Measurements from ENCODE around the gene SLC25A25.

SLC25A25 gene

DNA sequence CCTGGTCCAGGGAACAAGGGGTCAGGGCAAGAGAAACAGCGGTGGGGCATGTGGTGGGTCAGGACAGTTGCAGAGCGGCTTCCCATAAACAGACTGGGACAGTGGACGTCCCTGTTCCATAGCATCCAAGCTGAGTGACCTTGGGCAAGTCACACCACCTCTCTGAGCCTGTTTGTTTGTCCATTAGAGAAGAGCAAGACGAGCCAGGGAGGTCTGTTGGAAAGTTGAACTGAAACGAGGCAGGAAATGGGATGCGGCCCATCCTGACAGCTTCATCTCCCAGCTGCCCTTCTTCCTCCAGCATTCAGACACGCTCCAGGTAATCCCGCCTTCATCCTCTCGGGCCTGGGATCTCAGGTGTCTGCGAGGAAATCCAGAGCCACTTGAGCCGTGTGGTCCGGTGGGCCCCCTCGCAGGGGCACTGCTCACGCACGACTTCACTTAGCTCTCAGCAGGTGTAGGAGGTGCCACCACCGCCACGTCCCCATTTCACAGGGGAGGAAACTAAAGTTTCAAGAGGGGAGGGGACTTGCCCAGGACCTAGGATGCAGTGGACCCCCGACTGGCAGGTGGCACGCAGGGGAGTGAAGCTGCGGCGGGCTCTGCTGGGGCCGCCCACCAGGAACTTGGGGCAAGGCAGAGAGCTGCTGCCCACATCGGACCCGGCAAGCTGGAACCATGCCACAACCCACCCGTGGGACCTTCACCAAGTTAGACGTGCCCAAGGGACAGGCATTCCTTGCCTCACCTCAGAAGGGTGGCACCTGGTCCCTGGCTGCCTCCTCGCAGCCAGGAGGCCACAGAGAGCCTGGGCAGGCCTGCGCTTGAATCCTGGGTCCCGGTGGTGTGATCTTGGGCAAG, 46.5 kb downstream of the SLC25A25 start:
- no peak for DNase-seq

DNA sequence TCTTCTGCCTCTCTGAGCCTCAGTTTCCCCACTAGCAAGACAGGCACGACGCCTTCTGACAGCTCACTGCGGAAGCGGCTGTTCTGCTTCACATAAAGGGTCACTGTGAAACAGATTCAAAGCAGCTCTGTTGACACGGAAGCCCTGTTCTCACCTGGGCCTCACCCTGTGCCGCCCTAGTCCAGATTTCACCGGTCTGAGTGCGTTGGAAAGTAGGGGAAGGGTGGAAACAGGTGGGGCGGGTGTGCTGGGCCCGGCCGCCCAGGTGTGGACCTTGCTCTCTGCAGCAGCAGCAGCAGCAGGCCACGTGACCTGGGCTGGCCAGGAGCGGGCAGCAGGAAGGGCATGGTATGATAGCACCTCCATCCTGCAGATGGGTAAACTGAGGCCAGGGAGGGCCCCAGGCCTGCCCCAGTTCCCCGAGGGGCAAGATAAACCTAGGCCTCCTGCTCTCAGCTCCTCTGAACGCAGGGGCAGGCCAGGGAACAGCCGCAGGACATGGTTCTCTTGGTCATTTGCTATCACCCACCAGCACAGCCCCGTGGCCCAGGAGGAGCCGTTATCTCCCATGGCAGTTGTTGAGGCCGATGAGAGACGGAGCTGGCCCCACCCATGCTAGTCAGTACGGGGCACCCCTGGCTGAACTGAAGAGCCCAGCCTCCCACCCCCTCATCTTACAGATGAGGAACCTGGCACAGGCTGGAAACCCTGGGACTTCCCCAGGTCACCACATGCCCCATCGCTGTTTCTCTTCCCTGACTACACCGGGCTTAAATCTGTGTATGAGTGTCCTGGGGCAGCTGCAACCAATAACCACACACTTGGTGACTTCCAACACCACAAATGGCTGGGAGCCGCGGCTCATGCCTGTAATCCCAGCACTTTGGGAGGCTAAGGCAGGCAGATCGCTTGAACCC, 47.4 kb downstream of the SLC25A25 start:
- no peak for DNase-seq

DNA sequence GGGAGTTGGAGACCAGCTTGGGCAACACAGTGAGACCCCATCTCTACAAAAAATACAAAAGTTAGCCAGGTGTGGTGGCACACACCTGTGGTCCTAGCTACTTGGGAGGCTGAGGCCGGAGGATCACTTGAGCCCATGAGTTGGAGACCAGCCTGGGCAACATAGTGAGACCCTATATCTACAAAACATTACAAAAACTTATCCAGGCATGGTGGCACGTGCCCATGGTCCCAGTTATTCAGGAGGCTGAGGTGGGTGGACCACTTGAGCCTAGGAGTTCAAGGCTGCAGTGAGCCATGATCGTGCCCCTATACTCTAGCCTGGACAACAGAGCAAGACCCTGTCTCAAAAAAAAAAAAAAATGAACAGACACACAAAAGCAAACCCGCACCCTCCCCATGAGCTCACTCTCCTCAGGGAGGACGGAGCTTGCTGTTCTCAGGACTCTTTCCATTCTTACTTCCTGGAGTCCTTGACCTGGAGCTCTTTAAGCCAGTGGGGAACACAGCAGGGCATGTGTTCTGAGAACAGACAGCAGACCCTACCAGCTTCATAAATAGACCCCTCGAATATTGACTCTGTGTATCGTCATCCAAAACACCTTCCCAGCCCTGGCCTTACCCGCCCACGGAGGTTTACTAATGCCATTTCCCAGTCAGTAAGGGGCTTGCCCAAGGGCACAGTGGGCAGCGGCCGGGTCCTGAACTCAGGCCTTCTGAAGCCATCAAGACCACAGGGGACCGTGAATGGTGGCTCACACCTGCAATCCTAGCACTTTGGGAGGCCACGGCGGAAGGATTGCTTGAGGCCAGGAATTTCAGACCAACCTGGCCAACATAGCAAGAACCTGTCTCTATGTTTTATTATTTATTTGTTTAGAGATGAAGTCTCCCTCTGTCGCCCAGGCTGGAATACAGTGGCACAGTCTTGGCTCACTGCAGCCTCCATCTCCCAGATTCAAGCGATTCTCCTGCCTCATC, 48.4 kb downstream of the SLC25A25 start:
- DNase-seq: no peak

DNA sequence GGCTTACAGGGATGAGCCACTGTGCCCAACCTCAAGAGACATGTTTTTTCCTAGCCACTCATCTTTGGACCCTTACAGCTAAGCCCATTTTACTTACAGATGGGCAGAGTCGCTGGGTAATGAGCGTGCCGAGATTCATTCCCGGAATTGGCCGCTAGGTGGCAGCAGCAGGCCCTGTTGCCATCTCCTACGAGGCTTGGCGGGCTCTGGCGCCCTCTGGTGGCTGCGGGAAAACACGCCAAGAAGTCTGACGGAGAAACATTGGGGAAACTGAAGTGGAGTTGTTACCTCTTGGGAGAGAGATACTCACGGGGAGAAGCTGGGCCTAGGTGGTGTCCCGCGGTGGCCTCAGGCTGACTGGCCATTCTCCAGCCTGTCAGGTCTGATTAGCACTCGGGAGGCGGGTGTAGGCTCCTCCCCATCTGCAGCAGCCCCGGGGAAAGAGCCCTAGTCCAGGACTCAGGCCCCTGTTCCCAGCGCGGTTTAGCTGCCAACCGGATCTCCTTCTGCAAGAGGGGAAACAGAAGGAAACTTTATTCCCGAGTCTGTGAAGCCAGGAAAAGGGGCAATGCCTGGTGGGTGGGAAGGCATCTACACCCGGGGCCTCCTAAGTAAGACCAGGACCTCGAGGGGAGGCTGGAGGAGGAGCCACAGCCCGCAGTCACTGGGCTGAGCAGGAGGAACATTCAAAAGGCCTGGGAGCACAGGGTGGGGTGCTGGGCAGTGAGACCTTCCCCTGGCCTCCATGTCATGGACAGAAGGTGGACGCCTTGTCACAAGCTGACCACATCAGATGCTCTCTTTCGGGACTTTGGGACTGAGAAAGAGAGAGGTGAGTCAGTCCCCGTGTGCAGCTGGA, 49.8 kb downstream of the SLC25A25 start:
- DNase-seq: peak; percentile 87

DNA sequence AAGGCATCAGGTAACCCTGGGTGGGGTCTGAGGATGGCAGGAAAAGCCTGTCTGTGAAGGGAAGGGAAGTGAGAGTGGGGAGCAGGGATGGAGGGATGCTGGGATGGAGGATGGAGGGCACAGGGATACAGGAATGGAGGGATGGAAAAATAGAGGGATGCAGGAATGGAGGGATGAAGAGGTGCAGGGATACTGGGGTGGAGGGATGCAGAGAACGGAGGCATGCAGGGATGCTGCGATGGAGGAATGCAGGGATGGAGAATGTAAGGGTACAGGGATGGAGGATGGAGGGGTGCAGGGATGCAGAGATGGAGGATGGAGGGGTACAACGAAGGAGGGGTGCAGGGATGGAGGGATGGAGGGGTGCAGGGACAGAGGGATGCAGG, 50.4 kb downstream of the SLC25A25 start:
- no peak for DNase-seq

DNA sequence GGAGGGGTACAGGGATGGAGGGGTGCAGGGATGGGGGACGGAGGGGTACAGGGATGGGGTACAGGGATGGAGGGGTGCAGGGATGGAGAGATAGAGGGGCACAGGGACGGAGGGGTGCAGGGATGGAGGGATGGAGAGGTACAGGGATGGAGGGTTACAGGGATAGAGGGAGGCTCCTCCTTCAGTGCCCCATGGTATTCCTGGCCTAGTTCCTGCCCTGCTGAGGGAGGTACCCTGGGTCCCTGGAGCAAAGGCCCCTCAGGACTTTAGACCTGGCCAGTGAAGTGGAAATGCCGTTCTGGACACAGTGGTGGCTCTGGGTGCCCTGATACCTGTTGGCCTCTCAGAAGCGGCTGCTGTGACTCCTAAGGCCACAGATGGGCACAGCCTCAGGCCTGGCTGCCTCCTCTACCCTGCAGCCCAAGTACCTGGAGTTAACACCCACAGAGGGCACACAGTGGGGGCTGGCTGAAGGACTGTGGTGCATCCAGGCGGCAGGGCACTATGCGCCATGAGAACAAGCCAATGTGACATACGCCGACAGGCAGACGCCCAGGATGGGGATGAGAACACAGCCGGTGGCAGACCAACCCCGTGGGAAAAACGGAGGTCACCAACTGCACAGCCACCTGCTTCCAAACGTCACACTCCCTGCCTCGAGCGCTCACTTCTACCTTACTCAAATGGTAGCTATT, 51.1 kb downstream of the SLC25A25 start:
- no peak for DNase-seq

DNA sequence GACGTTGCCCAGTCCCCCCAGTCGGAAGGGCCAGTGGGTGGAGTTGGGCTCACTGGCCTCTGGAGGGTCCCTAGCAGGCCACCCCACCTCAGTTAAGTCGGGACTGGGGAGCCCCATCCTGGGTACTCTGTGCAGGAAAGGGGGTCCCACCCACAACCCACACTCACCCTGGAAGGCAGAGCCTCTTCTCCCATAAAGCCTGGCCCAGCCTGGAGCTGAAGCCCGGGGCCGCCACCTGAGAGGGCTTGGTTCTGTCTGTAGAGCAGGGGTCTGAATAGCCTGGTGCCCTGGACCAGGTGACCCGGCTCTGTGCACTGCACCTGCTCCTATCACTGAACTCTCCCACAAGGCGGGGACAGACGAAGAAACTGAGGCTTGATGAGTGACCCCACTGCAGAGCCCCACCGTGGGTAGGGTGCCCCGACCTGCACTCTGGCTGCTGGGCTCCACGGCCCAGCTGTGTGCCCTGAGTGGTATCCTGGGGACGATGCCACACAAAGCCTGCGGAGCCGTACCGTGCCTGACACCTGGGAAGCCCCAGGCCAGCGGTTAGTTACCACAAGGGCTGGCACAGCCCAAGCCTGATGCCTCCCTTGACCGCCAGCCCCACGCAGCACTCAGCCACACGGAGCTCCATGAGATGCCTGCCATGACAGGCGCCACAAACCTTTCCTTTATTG, 52.2 kb downstream of the SLC25A25 start:
- no peak for DNase-seq

DNA sequence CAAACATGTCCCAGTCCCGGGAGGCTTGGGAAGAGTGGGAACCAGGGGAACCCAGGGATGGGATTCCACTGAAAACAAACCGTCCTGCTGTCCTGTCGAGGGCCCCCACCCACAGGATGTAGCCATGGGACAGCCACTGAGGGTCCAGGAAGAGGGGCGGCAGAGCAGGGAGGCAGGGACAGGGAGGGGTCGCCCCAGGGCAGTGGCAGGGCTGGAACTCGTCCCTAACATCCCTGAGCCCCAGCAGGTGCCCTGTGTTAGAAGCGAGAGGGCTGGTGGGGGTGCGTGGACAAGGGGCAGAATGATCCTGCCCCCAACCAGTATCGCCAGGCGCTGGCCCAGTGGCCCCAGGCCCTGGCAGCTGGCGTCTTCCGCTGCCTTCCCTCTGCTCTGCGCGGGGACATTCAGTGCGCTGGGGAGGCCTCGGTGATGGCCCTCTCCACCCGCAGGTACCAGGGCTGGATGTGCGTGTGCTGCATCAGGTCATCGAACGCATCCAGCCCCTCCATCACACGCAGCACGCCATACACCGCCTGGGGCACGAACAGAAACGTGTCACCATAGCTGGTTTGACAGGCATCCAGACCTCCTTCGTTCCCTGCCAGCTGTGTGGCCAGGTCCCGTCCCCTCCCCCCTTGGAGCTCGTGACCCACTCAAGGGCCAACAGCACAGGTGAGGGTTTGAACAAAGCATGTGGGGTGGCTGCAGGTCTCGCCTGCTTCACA, 52.9 kb downstream of the SLC25A25 start:
- no peak for DNase-seq

DNA sequence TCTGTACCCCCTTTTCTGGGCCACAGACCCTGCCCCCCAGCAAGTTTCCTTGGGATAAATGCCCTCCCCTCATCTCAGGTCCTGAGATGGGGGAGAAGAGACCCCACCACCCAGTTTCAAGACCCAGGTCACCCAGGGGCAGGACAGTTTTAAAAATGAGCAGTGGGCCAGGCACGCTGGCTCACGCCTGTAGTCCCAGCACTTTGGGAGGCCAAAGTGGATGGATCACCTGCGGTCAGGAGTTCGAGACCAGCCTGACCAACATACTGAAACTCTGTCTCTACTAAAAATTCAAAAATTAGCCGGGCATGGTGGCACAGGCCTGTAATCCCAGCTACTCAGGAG, 53.4 kb downstream of the SLC25A25 start:
- DNase-seq: no peak

DNA sequence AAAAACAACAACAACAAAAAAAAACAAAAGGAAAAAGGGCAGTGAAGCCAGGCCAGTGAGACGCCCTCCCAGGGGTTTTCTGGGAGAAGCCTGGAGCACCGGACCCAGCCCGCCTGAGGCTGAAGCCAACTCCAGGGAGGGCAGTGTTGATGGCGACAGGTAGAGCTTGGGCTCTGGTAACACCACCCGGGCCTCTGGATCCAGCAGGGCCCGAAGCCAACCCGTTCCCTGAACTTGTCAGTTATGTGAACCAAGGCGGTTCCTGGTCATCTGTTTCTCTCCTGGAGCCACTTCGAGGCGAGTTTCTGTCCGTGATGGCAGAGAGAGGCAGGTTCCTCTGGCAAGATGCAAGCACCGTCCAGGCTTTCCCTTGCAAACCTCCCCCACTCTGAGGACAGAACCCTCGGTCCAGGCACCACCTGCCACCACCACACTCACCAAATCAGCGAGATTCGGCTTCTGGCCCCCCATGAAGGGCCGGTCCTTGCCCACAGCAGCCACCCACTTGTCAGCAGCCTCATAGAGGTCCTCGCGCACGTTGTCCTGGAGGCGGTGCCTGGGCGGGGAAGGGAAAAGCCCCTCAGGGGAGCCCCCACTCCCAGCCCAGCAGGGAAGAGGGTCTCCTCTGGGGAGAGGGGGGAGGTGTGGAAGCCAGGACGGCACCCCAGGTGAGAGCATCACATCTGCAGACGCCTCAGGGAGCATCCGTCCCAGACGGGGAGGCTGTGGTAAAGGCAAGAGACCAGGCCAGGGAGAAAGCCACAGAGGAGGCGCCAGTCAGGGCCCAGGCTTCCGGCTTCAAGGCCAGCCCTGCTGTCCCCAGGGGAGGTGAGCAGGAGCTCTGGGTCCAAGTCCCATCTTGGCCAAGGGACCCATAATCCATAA, 54.1 kb downstream of the SLC25A25 start:
- no peak for DNase-seq

DNA sequence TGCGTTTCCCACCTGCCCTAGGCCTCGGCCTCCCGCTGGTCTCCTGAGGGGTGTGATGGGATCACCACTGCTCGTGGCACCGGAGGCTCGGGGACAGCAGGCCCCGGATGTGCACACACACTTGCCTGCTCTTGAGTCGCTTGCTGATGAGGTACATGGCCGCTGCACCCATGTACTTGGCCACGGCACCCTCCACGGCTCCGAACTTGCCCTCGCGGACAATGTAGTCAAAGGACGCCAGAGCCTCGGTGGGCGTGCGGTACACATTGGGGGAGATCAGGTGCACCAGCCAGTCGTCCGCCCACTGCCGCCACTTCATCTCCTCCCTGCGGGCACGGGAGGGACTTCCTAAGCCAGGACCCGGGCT, 54.8 kb downstream of the SLC25A25 start:
- no peak for DNase-seq

DNA sequence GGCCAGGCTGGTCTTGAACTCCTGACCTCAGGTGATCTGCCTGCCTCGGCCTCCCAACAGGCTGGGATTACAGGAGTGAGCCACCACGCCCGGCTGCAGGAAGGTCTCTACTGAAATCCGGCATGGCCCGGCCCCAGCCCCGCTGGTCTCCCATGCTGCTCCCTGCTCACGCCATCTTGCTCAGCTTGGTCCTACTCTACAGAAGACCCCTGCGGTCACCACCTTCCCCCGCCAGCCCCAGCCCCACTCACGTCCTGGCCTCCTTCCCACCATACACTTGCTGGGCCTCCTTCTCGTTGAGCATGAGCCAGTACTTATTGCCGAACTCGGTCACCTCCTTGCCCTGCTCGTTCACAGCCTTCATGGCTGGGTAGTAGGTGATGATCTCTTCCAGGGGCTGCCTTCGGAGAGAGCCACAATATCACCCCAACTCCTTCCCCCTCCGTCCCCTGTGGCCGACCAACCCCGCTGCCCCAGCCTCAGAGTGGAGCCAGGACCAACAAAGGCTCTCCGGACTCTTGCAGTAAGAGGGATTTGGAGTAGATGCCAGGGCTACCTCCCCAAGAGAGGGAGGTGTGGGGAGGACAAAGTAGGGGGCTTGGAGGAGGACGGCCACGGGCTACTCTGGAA, 55.5 kb downstream of the SLC25A25 start:
- DNase-seq: no peak

DNA sequence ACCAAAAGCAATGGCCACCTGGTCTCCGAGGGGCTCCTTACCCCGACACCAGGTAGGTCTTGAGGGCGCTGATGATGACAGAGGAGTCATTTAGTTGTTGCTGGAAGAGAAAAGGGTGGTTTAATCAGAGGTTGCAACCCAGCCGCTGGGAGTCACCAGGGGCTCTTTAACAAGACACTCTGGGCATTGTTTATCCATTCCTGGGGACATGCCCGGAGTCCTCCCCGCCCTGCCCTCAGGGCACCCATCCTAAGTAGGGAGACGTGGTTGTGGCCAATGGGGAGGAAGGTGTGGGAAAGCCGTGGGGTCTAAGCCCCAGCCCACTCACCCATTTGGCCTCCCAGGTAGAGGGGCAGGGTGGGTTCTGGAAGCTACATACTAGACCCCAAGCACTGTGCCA, 56.4 kb downstream of the SLC25A25 start:
- DNase-seq: no peak

DNA sequence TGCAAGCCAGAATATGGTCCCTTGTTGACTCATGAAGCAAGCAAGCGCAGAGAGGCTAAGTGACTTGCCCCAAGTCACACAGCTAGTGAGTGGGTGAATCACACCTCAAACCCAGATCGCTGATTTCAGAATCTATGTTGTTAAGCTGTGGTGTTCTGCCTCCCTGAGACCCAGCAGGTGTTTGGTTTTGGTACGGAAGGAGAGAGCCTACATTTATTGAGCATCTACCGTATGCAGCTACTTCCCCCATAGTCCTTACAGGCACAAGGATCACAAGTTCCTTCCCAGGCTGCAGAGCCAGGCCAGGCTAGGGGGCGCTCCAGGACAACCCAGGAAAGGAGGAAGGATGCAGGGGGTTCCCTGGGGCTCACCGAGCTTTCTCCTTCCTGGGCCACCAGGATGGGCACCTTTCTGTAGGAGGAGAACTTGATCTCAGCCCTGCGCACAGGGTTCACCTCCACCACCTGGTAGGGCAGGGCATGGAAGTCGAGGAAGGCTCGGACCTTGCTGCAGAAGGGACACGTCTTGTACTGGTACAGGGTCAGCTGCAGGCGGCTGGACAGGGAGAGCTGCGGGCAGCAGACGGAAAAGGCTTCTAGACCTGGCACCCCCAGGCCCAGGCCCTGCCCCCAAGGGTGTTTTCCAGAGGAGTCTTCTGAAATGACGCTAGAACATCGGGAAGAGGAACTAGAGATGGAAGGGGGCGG, 57.0 kb downstream of the SLC25A25 start:
- DNase-seq: peak; percentile 13

DNA sequence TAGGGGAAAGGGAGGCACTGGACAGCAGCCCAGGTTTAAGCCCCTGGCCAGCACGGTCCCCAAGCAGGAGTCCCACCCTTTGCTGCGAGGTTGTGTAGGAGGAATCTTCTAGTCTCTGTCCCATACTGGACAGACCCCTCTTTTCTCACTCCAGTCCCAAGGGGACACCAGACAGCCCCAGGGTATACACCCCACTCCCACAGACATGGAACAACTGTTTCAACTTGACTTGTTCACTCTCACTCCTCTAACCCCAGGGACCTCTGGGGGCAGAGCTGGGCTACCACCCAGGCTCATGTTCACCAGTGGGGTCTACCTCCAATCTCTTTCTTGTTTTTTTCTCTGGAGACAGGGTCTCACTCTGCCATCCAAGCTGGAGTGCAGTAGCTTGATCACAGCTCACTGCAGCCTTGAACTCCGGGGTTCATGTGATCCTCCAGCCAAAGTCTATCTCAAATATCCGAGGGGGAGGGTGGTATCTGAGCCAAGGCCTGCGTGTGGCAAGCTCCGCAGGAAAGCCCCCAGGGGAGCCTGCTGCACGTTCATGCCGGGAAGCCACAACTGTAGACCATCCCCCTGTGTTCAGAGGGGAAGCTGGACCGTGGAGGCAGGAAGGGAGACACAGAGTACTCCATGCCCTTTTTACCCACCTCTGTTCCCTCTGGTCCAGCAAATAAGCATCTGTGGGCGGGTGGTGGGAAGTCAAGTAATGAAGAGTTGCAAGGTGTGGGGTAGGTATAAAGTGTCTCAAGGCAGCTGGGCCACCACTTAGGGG, 57.7 kb downstream of the SLC25A25 start:
- DNase-seq: no peak

DNA sequence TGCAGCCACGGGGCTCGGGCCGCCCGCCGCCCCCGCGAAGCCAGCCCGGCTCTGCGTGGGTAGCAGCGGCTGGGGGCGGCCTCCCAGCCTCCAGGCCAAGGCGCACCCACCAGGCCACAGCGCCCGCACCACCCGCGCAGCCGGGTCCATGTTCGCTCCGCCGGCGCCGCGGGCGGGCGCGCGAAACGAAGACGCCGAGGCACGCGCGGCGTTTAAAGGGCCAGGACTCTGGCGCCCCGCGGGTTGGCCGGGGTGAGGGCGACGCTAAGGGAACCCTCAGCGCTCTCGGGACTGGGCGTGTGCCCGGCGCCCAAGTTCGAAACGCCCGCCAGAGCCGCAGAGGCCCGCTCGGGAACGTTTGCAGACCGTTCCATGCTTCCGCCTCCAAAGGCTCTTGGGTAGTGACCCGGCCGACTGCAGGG, 59.5 kb downstream of the SLC25A25 start, which contains the start of gene PTGES2:
Gene PTGES2 (minus strand): TSS at position 162 of the 422 bp plus-strand sequence. CDS start 12 bp downstream, at position 150.
- peak; percentile 84 for DNase-seq
